Stimulated activated CD4-positive, alpha-beta T cell treated with anti-CD3 and anti-CD28 coated beads, Interleukin-1b, Interleukin-23, amount 100 ng/mL, for 24 hours (primary cell): ENCODE measurements around the gene PDZD2.
"Not testable (repeated sequence)": the region's sequence is repeated elsewhere in the genome, so short reads cannot be mapped to it uniquely, and the experiment has no call there.

ENCODE experiments used
- DNase-seq, 4 experiments: peaks; one replicate each; pipeline ENCODE4 v3.0.0-alpha.2; 2020; ENCODE audit warnings: low read depth in 4 of 4, low spot score in 1 of 4

Gene PDZD2

DNA sequence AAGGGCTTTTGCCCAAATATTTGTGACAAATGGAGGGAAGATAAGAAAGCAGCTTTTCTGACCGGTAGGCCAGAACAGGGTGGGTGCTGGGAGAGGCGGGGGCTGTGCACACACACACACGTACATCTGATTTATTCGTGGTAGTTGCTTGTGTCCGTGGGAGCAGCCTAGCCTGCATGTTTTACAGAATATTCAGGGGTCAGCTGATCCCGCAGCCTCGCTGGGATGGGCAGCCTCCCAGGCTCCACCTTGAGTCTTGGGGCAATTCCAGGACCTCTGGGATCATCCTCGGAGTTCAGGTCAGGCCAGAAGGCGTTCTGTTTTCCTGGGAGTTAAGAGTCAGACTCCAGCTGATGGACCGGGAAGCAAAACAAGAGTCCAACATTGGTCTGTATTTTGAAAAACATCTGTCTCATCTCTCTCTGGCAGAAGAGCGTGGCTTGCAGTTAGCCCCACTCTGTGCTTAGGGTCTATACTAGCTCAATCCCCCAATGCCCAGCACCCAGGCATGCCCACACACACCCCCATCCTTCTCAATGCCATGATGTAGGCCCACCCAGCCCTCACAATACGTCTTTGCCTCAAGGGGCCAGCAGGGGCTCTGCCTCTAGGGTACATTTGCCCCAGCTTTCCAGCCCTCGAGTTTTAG is 324.6 kb downstream of the PDZD2 start:
- DNase-seq, result no peak

DNA sequence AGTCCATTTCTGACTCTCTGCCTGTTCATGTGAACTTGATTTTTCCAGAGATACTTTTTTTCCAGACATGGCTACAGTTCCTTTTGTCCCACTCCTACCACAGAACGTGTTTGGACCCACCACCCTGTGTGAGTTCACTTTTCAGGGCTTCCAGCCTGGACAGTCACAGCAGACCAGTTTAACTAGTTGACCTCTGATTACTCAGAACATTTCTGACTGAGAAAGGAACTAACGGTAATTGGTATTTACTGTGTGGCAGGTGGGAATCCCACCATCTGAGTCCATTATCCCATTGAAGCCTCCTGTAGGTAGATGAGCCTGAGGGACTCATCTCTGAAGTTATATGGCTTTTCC is 325.1 kb downstream of the PDZD2 start:
- DNase-seq, result no peak

DNA sequence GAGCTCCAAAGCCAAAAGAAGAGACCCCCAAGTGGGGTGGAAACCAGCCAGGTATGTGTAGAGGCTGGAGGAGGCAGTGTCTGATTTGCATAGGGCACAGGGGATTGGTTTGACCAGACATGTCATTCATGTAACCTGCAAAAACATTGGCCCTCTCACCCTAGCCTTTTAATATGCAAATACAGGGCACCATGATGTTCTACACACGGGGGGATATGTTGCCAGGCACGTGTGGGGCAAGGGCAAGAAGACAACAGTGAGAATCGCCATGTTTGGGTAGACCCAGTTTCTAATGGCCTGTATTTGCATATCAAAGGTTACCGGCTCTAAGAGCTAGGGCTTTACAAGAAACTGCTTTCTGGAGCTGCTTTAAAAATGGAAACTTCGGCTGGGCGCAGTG is 326.3 kb downstream of the PDZD2 start:
- no peak for DNase-seq

DNA sequence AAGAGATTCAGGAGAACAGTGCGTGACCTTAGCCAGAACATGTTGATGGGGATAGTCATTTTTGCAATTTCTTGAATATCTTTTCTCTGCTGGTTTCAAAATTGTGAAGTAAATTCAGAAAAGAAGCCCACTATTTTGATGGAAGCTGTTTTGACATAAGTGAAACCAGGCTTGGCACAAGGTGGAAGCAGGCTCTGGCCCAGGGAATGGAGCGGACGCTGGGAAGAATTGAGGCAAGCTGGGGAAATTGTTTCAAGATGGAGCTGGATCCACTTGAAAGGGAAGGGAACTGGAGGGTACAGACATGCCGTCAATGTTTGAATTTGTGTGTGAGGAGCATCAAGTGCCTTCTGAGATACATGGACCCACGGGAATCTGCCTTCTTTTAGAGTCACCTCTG is 328.0 kb downstream of the PDZD2 start:
- DNase-seq, result no peak

DNA sequence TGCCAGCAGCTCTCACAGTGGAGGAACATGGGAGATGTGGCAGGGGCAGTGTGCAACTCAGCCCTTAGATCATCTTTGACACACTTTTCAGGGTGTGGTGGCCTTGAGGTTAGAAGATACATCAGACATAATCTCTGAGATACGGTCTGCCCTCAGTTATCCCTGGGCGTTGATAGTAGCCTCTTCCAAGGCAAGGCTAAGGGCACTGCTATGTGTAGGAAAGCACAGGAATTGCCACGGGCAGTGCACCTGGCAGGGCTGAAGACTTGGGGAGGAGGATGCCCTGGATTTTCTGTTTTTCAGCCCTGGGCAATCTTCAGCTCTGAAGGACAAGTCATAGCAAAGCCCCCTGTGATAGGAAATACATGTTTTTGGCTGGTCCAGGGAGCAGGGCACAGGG is 328.5 kb downstream of the PDZD2 start:
- no peak for DNase-seq

DNA sequence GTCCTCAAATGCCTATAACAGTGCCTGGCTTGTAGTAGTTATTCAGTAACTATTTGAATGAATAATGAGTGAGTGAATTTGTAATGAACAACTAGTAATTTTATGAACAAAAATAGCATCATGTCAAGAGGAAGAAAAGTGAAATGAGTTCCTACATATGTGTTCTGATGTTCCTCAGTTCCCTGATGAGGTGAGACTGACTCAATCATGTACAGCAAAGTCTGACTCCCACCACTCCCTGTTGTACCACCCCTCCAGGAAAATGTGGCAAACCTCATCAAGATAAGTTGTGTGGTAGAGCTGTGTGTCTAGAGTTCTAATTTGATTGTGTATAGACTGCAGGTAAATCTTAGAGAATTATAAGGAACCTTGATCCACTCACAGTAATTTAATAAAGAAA is 333.6 kb downstream of the PDZD2 start:
- DNase-seq, result no peak

DNA sequence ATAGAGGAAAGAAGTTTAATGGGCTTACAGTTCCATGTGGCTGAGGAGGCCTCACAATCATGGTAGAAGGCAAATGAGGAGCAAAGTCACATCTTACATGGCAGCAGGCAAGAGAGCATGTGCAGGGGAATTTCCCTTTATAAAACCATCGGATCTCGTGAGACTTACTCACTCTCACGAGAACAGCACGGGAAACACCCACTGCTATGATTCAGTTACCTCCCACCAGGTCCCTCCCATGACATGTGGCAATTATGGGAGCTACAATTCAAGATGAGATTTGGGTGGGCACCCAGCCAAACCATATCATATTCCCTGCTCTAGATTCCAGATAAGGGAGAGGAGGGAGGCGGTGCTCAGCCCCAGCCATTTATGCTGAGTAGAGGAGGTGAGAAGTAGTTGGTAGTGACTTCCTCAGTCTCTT is 336.3 kb downstream of the PDZD2 start:
- DNase-seq, result not testable (repeated sequence)

DNA sequence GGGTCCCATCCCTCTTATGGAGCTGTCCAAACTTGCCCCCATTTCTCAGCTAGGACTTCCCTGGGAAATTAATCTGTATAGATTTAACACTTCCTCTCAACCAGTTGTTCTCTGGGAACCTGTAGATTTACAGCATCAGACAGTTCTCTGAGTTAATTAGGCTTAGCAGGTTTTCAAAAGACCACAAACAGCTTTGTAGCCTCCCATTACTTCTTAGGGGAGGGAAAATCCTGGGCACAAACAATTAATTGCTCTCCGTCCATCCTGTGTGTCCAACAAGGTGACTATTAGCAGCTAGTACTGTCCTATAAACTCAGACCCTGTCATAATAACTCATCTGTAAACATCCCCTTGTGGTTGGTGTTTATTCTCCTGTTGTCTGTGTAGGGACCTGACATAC is 337.2 kb downstream of the PDZD2 start:
- DNase-seq, result no peak

DNA sequence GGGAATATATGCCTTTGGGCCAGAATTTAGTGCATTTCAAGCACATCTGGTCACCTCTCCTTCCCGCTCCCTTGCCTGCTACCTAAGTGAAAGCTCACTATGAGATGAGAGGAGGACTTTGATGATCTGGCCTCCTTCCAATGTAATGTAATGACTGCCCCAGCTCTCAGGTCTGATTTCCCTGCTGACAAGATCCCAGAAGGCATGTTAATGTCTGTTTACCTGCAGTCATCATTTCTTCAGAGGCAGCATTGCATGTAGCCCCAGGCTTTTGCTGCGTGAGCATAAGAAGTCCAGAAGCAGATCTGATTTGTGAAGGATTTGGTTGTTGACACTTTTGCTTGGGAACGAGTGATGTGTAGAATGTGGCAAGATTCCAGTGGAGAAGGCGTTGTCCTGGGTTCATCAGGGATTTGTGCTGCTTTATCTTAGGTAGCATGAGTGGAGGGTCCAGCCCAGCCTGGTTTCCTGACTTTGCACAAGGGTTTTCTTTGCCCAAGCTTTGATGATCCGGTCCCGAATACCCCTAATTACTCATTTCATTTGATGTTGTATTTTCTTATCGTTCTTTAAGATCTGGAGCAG is 342.5 kb downstream of the PDZD2 start:
- DNase-seq, result no peak

DNA sequence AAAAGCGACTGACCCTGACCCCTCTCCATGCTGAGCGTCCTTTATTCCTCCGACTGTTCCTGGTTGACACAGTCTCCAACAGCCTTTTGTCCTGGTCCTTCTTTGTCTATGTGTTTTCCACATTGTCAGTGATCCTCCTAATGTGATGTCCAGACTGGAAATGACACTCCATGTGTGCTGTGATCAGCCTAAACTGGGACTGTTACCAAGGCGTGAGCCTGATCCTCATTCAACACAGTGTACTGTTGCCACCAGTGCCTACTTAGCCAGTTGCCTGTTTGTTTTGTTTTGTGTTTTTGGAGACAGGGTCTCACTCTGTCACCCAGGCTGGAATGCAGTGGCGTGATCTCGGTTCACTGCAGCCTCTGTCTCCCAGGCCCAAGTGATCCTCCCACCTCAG is 343.1 kb downstream of the PDZD2 start:
- no peak for DNase-seq

DNA sequence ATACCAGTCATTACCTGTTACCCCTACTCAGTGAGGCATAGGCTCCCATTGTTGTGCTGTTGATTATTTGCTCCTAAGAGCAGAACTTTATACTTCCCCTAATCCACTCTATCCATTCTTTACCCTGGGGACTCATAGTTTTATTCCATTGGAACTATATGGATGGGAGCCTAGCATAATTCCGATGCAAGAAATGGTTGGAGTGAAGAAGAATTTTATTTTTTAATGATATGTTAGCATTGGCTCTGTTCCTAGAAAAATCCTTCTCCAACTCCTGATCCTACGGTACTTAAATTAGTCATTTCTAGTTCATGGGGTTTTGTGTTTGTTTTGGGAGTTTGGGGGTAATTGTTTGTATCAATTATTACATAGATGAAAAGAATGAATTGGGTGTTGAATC is 343.7 kb downstream of the PDZD2 start:
- DNase-seq, result no peak

DNA sequence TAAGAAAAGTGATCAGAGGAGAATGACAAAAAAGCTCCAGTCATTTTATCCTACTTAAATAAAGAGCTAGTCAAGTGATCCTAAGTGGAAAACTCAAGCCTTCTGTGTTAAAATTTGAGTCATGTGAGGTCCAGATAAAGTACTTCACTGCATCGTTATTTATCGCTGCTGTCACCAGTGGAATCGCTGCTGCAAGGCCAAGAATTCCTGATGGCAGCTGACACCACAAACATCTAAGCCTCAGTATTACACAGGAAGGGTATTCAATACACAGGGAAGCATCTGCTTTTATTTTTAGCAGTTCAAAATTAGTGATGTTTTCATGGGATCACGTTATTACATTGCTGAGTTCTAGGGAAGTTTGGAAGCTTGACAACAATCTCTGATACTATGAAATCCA is 344.9 kb downstream of the PDZD2 start:
- DNase-seq, result no peak

DNA sequence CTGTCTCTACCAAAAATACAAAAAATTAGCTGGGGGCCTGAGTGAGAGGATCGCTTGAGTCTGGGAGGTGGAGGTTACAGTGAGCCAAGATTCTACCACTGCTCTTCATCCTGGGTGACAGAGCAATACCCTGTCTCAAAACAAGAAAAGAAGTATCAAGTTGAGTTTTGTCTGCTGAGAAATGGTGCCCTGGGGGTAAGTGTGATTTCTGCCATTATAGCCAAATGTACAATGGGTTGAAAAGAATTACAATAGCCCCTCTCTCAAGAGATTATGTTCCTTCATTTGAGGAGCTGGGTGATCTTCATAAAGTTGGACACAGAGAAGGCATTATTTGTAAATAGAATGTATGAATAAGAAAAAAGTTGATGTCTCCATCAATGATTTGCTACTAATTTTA is 345.8 kb downstream of the PDZD2 start:
- DNase-seq, result no peak

DNA sequence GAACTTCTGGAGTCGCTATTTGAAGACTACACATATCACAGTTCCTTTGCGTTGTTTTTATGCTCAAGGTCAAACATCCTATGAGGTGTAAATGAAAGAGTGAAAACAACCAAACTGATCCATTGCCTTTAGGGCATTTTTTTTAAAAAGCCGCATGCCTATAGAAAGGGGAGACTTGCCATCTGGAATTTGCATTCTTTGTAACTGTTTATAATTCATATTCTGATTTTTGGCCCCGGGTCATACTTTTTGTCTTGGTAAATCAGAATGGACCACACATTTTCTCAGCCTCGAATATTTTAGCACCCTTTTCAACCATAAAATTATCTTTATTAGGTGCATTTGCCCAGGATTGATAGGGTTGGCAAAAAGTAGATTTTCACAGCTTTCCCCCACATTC is 347.2 kb downstream of the PDZD2 start:
- no peak for DNase-seq

DNA sequence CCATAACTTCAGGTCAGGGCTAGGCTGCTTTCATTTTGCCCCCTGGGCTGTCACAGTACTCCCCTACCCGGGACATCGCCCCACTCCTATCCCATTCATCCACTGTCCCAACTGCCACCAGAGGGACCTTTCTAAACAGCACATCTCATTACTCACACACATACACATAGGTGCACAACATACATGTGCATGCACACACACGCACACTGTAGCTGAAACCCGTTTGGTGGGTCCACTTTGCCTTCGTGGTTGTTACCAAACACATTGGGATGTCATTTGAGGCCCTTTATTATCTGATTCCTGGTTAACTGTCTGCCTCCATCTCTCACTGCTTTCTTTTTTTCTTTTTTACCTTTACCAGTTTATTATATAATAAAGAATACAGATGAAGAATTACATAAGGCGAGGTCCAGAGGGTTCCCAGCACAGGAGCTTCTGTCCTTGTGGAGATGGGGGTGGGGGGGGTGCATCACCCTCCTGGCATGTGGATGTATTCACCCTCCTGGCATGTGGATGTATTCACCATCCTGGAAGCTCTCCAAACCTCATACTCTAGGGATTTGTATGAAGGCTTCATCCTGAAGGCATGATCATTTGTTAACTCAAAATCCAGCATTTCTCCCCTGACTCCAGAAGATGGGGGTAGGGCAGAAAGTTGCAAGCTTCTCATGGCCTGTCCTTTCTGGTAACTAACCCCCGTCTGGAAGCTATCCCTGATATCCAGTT is 349.2 kb downstream of the PDZD2 start:
- no peak for DNase-seq

DNA sequence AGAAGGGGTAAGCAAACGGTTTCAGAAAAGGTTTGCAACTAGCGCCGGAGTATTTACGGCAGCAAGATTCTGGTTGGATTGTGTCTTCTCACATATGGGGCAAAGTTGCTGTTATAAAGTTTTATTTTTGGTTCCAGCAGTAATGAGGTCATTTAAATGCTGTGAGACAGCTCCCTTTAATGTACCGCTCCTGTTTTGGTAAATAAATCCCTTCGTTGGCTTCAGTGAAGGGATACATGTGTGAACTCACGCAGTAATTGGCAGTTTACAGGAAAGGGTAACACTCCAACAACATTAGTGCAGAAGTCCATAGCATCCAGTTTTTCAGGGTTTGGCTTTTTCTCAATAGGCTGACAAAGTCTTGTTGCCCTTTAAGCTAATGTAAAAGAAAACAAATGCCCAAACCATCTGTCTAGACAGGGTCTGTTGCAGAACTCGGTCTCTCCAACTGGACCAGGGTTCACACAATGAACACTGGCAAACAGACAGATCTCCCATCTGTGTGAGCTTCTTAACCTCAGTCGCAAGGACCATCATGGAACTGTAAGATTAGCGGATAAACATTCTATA is 351.2 kb downstream of the PDZD2 start:
- DNase-seq, result no peak

DNA sequence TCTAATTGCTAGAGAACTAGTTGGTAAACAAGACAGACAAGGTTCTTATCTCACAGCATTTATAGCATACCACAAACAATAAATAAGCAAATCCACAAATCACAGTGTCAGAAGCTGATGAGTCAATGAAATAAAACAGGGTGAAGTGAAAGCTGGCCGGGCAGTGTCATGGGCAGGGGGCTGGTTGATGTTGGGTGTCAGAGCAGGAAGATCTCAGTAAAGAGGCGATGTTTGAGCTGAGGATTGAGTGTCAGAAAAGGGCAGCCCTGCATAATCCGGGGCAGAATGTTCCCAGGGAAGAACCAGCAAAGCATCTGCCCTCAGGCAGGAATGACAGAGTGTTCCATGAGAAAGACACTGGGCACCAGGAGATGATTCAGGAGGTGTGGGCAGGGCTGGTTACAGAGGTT is 351.8 kb downstream of the PDZD2 start:
- DNase-seq, result no peak

DNA sequence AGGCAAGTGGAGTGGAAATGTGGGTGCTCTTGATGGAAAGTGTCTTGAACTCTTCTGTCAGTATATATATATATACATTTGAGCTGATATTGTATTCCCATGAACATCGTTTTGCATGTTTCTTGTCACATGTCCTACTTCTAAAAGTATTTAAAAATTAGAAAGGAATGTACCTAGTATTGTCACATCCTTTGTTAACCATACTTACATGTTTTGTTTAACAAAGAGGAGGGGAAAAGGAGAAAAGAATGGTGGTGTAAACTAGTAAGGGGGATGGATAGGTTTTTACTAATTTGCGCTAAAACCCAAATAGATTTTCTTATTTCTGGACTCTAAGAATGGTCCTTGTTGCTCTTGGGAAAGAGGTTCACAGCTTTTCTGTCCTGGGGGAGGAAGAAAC is 353.4 kb downstream of the PDZD2 start:
- DNase-seq, result no peak

DNA sequence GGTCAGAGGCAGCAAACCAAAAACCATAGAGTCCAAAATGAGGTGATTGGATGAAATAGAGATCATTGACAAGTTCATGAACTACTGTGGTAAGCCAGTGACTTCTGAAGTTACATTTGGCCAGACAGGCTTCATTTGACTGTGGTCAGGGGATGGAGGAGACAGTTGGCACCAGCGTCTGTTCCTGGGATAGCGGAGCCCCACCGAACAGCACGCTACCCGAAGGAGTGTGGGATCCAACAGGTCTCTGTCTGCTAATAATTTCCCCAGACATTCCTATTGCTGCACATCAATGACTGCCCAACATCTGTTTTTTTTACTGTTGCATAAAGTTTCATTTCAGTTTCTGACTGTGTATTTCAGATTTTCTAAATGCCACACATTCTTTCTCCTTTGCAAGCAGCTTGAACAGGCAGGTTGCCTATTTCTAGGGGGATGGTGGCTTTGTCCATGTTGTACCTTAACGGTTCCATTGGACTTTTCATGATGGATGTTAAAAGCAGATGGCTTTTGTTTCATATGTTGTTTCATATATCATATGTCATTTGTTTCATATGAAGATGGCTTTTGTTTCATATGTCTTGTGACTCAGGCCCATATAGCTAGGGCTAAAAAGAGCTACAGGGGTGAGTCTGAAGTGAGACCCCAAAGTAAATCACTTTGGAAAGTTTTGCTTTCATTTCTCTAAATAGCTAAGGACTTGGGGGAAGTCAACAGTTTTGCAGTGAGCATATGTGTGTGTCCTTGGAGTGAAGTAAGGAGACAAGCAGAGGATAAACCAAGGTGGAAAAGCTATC is 354.4 kb downstream of the PDZD2 start:
- DNase-seq, result no peak

DNA sequence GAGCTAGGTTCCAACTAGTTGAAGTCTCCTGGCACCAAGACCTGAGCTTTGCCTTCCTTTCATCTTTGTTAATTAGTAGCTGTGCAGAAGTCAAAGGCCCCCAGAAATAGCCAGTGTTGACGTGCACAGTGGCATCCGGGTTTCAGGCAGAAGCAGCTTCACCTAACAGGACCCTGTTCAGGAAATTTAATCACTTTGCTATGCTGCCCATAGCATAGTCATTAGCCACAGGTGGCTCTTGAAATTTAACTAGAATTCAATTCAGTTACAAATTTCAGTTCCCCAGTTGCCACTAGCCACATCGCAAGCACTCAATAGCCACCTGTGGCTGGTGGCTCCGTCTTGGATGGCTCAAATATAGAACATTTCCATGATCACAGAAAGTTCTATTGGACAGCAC is 356.1 kb downstream of the PDZD2 start:
- no peak for DNase-seq

DNA sequence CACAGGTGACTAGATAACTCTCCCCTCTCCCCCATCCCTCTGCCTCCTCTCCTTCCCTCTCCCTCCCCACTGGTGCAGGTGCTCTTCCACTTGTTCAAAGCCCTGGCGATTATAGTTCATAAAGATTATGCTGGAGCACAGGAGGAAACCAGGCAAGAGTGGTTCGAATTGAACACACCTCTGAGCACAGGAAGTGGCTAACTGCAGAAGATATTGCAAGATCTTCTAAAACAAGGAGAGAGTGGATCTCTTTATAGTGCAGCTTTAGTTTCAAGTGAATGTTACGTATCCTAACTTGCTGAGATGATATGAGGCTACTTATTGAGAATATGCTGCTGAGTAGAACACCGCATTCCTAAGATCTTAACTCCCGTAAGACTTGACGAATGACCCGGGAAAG is 356.8 kb downstream of the PDZD2 start:
- DNase-seq, result no peak

DNA sequence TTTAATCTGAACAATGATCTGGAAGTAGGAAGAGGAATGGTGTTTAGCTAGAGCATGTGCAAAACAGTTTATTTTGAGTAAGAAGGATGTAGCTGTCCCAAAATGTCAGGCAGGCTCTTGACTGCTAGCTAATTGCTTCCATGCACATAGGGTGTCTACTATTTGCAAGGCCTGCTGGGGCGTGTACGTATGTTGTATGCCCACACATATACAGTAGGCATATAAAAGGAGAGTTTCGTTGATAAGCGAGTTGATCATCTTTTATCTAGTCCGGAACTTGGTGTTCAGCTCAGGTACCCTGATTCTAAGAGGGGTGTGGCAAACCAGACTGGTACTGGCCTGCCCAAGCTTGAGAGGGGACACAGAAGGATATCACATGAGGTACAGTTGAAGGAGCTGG is 358.0 kb downstream of the PDZD2 start:
- no peak for DNase-seq
